ENCODE results near the gene GPATCH1.

DNA sequence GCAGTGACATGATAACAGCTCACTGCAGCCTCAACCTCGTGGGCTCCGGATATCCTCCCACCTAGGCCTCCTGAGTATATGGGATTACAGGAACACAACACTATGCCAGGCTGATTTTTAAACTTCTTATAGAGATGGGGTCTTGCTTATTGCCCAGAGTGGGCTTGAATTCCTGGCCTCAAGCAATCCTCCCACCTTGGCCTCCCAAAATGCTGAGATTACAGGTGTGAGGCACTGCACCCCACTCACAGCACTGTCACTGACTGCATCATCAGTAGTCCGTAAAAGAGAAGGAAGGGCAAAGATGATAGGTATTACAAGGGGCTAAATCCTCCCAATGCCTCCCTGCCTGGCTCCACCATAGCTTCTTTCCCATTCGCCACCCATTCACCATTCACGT, 20.4 kb upstream of the GPATCH1 start:
- TF ChIP-seq FOXP2 (optimal IDR thresholded peaks at IDR 0.05; ENCODE audit: borderline replicate concordance, extremely low read depth, extremely low read length, insufficient read depth) (no peak), SIN3A (IDR thresholded peaks at IDR 0.05; ENCODE audit: borderline replicate concordance, insufficient read depth, low read length) (no peak), TAF1 (IDR thresholded peaks at IDR 0.05; ENCODE audit: borderline replicate concordance, insufficient read depth, low read length) (no peak), POLR2AphosphoS5 (IDR thresholded peaks at IDR 0.05; ENCODE audit: low read depth, low read length) (no peak)
